Right lobe of liver (tissue), 6 donors: ENCODE measurements around the gene BANK1. TPM values are rescaled to one million over a fixed set of nuclear protein-coding genes. Genes with fewer than 3 reads are reported as not detected.

Source experiments
- ATAC-seq, 4 donors: fragments of 200-7000 bp; cut with Tn5 transposase; one replicate each; pipeline ENCODE4 v1.9.1; 2020; ENCODE audit warnings: mild to moderate bottlenecking in 4 of 4, moderate library complexity in 4 of 4
- DNase-seq, 3 donors: peaks; one replicate each; pipeline ENCODE4 v3.0.0-alpha.2; 2020
- H3K27ac ChIP-seq, 3 donors: fragments of 200-600 bp; one replicate each; pipeline ENCODE4 v1.8.0; 2022
- H3K27me3 ChIP-seq, 2 donors: fragments of 200-600 bp; one replicate each; pipeline ENCODE4 v1.8.0; 2022
- H3K36me3 ChIP-seq, 4 donors: fragments of 200-600 bp; sonication (generic) in 1 of 4; one replicate each; pipeline versions ENCODE4 v1.5.1 to v1.8.0; 2017 to 2022; ENCODE audit warnings: control low read depth in 1 of 4
- H3K4me1 ChIP-seq, 4 donors: fragments of 200-600 bp; sonication (generic) in 1 of 4; one replicate each; pipeline versions ENCODE4 v1.5.1 to v1.8.0; 2017 to 2022; ENCODE audit warnings: control low read depth in 1 of 4
- H3K4me3 ChIP-seq, 3 donors: fragments of 200-600 bp; one replicate each; pipeline ENCODE4 v1.8.0; 2022
- H3K9me3 ChIP-seq, 4 donors: fragments of 200-600 bp; sonication (generic) in 1 of 4; one replicate each; pipeline versions ENCODE4 v1.5.1 to v1.8.0; 2017 to 2022; ENCODE audit warnings: control low read depth in 1 of 4
- POLR2A ChIP-seq: fragments of 450-650 bp; IDR thresholded peaks from one replicate; pipeline ENCODE4 v1.6.1; 2017; ENCODE audit warnings: antibody characterized with exemption, mild to moderate bottlenecking
- WGBS: methylation state at CpG from one replicate; pipeline ENCODE4 v1.1.6; 2018; ENCODE audit warnings: low coverage, low lambda C conversion rate; ENCODE audit not compliant: insufficient coverage; ENCODE audit errors: missing lambda C conversion rate; 5-methylcytosine and 5-hydroxymethylcytosine counted together
- intact Hi-C, 2 donors: fragments of 100-400 bp; cut with DNase I; formaldehyde crosslinking; loops; one replicate each; pipeline versions ENCODE4 v1.11.2 to v1.14.1; 2022
- total RNA-seq, 6 experiments: library from RNA; depleted of rRNA in 2 of 6; stranded (reverse); fragments of >200 nt in 2 of 6; fragmentation: NEBNext Ultra II Directional in 3 of 6; extraction: Animal tissue kit (Norgen Biotek cat#: 25700) in 3 of 6; gene quantifications; one replicate each; pipeline versions ENCODE4 v1.1.0 to v1.2.4, GENCODE V29; 2016 to 2023
- TF ChIP-seq, protein P1 (sequence below), 4 donors: fragments of 200-600 bp in 3 of 4; fragments of 450-650 bp in 1 of 4; IDR thresholded peaks; one replicate each; pipeline versions ENCODE4 v1.5.1 to v1.8.0; 2016 to 2022; ENCODE audit warnings: antibody characterized with exemption in 4 of 4, mild to moderate bottlenecking in 2 of 4
- donor health status: DM: no; HTN: yes; CAD: no.
- donor health status: DM: no; HTN: no; CAD: no.
- donor health status: DM: no; HTN: no; CAD: no.
- donor health status: DM: no; HTN: yes; CAD: no.
- donor health status: DM: no; HTN: yes; CAD: no.

Gene BANK1
- total RNA-seq, 6 experiments from 2014 or later, result 0.06 to 0.84 (median 0.27) TPM; not detected in 2

GRCh38 chr4:102022343-102022742 is 231.8 kb downstream of the BANK1 start:
- 44% methylated on average over 2 of the region's 2 CpGs for WGBS
- no peak for DNase-seq
- no peaks in the 10 kb centered on the region for H3K36me3 ChIP-seq
- no peaks in the 10 kb centered on the region for H3K27me3 ChIP-seq
- intact Hi-C loops, result no loop called here
- no peaks in the 10 kb centered on the region for H3K9me3 ChIP-seq
- no peak for ATAC-seq
- H3K27ac ChIP-seq, result no peak overlapping the region
- H3K4me3 ChIP-seq, result no peak overlapping the region
- TF ChIP-seq, protein P1, sequence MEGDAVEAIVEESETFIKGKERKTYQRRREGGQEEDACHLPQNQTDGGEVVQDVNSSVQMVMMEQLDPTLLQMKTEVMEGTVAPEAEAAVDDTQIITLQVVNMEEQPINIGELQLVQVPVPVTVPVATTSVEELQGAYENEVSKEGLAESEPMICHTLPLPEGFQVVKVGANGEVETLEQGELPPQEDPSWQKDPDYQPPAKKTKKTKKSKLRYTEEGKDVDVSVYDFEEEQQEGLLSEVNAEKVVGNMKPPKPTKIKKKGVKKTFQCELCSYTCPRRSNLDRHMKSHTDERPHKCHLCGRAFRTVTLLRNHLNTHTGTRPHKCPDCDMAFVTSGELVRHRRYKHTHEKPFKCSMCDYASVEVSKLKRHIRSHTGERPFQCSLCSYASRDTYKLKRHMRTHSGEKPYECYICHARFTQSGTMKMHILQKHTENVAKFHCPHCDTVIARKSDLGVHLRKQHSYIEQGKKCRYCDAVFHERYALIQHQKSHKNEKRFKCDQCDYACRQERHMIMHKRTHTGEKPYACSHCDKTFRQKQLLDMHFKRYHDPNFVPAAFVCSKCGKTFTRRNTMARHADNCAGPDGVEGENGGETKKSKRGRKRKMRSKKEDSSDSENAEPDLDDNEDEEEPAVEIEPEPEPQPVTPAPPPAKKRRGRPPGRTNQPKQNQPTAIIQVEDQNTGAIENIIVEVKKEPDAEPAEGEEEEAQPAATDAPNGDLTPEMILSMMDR (IDR thresholded peaks at IDR 0.05), result no peak
- TF ChIP-seq POLR2A, result no peak
- H3K4me1 ChIP-seq, result no peaks in the 10 kb centered on the region

DNA sequence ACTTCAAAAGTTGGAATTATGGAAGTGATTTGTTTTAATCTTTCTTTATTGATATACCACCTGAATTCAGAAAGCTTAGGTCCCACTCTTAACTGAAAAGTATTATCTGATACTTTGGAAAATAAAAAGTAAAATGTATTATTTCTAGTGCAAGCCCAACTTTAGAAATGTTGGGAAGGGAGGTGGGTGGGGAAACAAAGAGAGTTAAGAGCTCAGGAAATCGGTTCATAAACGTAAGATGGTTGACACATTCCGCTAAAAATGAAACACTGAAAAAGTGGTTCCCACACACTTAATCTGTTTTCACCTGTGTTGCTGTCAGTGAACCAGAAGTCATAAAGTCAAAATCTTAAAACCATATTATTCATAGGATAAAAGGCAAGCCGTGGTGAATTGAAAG is 237.4 kb downstream of the BANK1 start:
- no peak for ATAC-seq
- H3K4me1 ChIP-seq, result no peaks in the 10 kb centered on the region
- intact Hi-C loops, result no loop called here
- no peaks in the 10 kb centered on the region for H3K27me3 ChIP-seq
- WGBS, result 71% methylated on average over 4 of the region's 4 CpGs
- no peaks in the 10 kb centered on the region for H3K36me3 ChIP-seq
- H3K9me3 ChIP-seq, result no peaks in the 10 kb centered on the region
- TF ChIP-seq POLR2A, result no peak
- TF ChIP-seq, protein P1 (IDR thresholded peaks at IDR 0.05), result no peak
- DNase-seq, result no peak
- H3K4me3 ChIP-seq, result no peak overlapping the region
- no peak overlapping the region for H3K27ac ChIP-seq

GRCh38 chr4:102031406-102031805 is 240.9 kb downstream of the BANK1 start:
- H3K4me3 ChIP-seq, result no peak overlapping the region
- DNase-seq, result no peak
- WGBS, result 64% methylated on average over 2 of the region's 2 CpGs
- H3K4me1 ChIP-seq, result no peaks in the 10 kb centered on the region
- no peak for ATAC-seq
- H3K36me3 ChIP-seq, result no peaks in the 10 kb centered on the region
- no peaks in the 10 kb centered on the region for H3K27me3 ChIP-seq
- no peaks in the 10 kb centered on the region for H3K9me3 ChIP-seq
- TF ChIP-seq POLR2A, result no peak
- TF ChIP-seq, protein P1 (IDR thresholded peaks at IDR 0.05), result no peak
- intact Hi-C loops, result no loop called here
- no peak overlapping the region for H3K27ac ChIP-seq

DNA sequence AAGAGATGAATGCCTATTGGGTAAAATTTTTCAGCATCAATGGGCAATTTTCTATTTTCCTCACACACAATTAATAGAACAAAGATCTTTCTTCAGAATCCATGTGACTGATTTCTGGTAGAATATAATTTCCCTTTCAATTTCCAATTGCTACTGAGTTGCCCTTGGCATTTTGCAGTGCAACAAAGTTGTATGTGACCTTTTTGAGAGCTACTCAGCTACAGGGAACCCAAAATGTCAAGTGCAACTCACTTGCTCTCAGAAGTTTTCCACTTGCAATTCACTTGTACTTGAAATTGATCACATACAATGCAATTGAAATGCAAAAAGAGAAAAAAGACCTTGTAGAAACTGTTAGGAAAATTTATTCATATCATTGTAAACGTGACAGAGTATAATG is 245.5 kb downstream of the BANK1 start:
- H3K36me3 ChIP-seq, result no peaks in the 10 kb centered on the region
- TF ChIP-seq, protein P1 (IDR thresholded peaks at IDR 0.05), result no peak
- TF ChIP-seq POLR2A, result no peak
- DNase-seq, result no peak
- intact Hi-C loops, result no loop called here
- no peaks in the 10 kb centered on the region for H3K27me3 ChIP-seq
- H3K4me1 ChIP-seq, result no peaks in the 10 kb centered on the region
- H3K9me3 ChIP-seq, result no peaks in the 10 kb centered on the region
- H3K4me3 ChIP-seq, result no peak overlapping the region
- ATAC-seq, result no peak
- no peak overlapping the region for H3K27ac ChIP-seq
- WGBS, result 50% methylated on average over 1 of the region's 1 CpG
